Cardiac fibroblast (primary cell): Measurements from ENCODE around the gene KDF1.

Source experiments
- DNase-seq, 2 donors: peaks; one replicate each; pipeline versions ENCODE4 v3.0.0 to v3.0.0-alpha.2; 2010; ENCODE audit warnings: low read depth in 2 of 2
- H3K4me3 ChIP-seq, 2 donors: replicated peaks in 1 of 2; 1 replicate in 1 of 2; 2 replicates in 1 of 2; pipeline ENCODE4 v1.5.1; 2011; ENCODE audit warnings: low read depth in 2 of 2, low read length in 2 of 2, mild to moderate bottlenecking in 2 of 2, moderate library complexity in 1 of 2
- TF ChIP-seq, protein P1 (sequence below): IDR thresholded peaks from one replicate; pipeline ENCODE4 v1.5.1; 2011; ENCODE audit warnings: low read depth, mild to moderate bottlenecking, low read length, inconsistent platforms

KDF1 gene, protein sequence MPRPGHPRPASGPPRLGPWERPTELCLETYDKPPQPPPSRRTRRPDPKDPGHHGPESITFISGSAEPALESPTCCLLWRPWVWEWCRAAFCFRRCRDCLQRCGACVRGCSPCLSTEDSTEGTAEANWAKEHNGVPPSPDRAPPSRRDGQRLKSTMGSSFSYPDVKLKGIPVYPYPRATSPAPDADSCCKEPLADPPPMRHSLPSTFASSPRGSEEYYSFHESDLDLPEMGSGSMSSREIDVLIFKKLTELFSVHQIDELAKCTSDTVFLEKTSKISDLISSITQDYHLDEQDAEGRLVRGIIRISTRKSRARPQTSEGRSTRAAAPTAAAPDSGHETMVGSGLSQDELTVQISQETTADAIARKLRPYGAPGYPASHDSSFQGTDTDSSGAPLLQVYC

DNA sequence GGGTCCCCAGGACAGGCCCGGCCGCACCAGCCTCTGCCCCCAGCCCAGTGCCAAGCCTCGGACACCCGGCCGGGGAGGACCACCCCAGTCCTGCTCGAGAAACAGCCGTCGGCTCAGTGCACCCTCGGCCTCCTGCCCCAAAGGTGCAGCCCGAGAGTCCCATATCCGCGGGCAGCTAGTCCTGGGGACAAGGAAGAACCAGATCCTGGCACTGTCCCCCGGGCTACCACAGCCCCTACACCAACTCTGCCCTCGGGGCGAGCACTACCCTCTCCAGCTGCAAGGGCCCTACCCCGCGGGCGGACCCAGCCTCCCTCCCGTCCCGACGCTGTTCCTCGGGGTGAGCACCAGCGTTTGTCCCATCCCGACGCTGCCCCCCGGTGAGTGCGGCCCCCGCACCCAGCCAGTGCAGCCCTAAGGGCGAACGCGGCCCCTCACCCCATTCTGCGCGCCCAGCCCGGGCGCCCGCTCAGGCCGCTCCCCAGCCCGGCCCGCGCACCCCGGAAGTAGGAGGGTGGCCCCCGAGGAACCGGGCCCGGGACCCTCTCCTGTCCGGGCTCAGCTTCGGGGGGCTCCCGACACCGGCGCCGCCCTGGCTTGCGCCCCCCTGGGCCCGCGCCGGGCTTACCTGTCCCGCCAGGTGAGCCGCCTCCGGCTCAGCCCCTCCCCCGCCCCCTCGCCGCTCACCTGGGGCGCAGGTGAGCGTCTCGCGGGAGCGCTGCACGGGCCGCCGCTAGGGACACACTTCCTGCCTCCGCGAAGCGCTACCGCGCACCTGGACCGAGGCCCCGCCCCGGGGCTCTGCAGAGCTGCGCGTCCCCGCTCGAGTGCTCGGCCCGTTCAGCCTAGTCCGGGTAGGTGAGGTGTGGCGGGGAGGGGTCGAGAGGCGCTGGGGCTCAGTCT lies at the start of gene KDF1:
Gene KDF1 (minus strand): TSS at position 747 of the 903 bp plus-strand sequence. CDS start 8,088 bp downstream, outside the sequence.
- H3K4me3 ChIP-seq: peak within 1 kb of the TSS; percentile 26 to 28
- no peak for DNase-seq
- TF ChIP-seq, protein P1, sequence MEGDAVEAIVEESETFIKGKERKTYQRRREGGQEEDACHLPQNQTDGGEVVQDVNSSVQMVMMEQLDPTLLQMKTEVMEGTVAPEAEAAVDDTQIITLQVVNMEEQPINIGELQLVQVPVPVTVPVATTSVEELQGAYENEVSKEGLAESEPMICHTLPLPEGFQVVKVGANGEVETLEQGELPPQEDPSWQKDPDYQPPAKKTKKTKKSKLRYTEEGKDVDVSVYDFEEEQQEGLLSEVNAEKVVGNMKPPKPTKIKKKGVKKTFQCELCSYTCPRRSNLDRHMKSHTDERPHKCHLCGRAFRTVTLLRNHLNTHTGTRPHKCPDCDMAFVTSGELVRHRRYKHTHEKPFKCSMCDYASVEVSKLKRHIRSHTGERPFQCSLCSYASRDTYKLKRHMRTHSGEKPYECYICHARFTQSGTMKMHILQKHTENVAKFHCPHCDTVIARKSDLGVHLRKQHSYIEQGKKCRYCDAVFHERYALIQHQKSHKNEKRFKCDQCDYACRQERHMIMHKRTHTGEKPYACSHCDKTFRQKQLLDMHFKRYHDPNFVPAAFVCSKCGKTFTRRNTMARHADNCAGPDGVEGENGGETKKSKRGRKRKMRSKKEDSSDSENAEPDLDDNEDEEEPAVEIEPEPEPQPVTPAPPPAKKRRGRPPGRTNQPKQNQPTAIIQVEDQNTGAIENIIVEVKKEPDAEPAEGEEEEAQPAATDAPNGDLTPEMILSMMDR: no peak

DNA sequence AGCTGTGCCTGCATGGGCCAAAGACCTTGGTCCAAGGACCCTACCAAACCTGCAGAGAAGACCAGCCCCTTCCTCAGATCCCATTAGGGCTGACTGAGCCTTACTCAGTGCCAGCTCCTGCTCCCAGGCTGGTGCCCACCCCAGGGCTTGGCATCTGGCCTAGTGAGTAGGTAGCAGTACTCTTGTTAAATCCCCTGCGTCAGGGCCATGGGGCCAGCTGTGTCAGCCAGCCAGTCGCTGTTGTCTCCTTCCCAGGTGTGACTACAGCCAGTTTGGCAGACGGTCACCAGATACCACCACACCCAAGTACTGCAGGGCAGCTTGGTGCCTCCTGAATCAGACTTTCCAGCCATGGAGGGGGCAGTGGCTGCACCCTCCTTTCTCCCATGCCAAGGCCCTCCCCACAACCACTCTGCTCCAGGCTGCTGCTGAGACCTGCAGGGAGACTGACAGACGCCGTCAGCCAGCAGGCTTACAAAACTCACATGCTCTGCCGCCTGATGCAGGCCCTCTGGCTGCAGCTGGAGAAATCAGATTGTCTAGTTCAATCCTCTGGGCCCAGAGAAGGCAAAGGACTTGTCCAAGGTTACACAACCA lies 49.4 kb upstream of the KDF1 start:
- TF ChIP-seq, protein P1: no peak
- H3K4me3 ChIP-seq: no peak overlapping the region
- DNase-seq: no peak

DNA sequence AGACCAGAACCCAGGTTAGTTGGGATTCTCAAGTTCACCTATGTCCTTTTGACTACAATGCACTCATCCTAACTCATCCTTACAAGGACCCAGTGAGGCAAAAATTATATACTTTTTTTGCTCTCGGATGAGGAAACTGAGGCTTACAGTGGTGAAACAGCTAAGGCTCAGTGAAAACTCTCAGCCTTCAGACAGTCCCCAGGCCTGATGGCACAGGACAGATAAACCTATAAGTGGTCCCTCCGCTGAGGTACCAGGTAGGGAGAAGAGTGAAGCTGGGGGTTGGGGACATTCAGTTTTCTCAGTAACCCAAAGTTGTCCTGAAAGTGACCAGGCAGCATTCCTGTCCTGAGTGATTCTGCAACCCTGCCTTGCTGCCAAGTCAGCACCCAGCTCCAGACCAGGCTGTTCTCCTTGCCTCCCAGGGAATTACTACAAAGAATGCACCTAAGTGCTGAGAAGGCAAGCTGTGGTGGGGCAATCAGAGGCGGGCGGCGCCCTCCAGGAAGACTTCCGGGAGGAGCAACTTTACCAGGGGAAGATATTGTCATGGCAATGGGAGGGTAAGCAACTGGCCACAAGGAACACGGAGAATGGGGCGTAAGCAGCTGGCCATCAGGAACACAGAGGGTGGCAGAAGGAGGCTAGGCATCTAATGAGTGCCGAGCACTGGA lies 47.8 kb upstream of the KDF1 start:
- TF ChIP-seq, protein P1: no peak
- H3K4me3 ChIP-seq: no peak overlapping the region

DNA sequence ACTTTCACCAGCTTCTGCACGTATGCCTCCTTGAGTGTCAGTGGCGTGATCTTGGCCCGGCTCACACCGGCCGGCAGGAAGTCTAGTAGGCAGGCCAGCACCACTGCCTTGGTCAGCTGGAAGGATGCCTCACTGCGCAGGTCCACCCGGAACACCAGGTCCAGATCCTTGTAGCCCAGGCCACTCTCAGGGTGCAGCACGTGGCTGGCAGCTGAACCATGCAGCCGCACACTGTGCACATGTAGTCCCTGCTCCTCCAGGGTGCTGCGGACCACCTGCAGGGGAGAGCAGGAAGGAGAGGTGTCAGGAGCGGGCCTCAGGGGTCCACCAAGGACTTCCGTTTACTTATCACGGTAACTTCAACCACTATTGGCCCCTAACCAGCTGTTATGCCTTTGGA lies 46.4 kb upstream of the KDF1 start:
- H3K4me3 ChIP-seq: no peak overlapping the region
- TF ChIP-seq, protein P1: no peak
- no peak for DNase-seq

More for the DNA sequence above, 47.8 kb upstream of the KDF1 start:
- peak in 1 of 2 donors; percentile 54 for DNase-seq

DNA sequence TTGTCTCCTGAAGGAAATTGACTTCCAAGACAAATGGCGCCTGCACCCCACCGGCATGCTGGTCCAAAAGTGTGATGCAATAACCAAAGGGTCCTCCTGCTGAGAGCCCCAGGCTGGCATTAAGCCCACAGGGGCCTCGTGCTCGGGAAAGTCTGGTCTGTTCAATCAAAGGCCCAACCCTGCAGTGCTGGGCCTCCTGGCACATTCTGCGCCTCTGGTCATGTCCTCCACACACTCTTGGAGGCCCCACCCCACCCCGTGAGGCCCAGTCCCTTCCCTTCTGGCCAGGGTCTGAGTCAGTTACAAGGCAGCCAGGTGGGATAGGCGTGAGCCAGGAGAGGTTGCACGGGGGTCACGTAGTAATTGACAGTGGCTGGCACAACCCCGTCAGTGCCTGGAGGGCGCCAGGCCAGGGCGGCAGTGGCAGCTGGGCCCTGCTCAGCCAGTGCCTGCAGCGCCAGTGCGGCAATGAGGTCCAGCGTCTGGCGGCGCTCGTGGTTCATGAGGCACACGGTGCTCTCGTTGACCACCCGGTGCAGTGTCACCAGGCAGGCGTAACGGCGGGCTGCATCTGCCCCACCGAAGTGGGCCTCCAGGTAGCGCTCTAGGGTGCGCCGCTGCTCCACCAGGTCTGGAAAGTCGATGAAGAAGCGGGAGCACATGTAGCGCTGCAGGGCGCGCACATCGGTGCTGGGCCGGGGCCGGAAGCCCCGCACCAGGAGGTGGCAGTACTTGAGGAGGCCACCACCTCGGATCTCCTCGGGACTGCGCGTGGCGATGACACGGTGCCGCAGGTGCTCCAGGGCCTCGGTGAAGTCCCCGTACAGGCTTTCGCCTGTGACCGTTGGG lies 45.6 kb upstream of the KDF1 start:
- DNase-seq: no peak
- TF ChIP-seq, protein P1: no peak

DNA sequence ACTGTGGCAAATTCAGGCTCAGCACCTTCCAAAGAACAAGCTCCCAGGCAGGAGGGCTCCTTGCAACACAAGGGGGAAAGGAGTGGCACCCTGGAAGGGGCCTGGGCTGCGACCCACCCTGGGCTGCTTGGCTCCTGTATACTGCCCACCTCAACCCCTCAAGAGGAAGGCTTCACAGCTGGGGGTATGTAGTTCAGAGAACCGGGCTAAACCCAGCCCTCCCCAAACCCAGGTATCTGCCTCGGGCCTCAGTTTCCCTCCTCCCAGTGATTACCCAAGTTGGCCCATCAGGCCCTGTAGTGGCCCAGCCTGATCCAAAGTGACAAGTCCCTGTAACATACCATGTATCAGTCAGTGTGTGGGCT lies 44.9 kb upstream of the KDF1 start:
- TF ChIP-seq, protein P1: no peak
- no peak for DNase-seq
- no peak overlapping the region for H3K4me3 ChIP-seq

More for the DNA sequence above, 45.6 kb upstream of the KDF1 start:
- H3K4me3 ChIP-seq: no peak overlapping the region
